Activated CD4-positive, alpha-beta T cell treated with anti-CD3 and anti-CD28 coated beads for 24 hours (primary cell): ENCODE data around the gene NPSR1.
"Not testable (repeated sequence)": the region's sequence is repeated elsewhere in the genome, so short reads cannot be mapped to it uniquely, and the experiment has no call there.

ENCODE experiments used
- DNase-seq, 2 donors: peaks; one replicate each; pipeline ENCODE4 v3.0.0-alpha.2; 2020; ENCODE audit warnings: low read depth in 2 of 2

The NPSR1 gene

DNA sequence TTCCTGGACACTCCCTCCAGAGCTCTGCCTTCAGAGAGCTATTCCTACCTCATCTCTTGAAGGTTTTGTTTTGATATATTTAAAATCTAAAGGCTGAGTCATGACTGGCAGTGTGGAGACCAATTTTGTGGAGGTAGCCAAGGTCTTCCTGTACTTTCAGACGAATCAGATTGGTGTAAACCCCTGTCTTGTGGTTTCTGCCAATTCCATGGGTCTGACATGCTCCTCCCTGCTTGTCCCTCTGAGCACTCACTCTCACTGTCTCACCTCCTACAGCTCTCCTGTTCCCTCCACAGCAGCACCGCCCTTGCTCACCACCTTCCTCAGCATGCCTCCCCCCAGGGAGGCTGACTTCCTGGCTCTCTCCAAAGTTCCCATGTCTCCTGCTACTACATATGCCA, 179.8 kb downstream of the NPSR1 start:
- no peak for DNase-seq

- DNase-seq = no peak
Measured at GRCh38 chr7:34838329-34838728, 180.3 kb downstream of the NPSR1 start.

DNA sequence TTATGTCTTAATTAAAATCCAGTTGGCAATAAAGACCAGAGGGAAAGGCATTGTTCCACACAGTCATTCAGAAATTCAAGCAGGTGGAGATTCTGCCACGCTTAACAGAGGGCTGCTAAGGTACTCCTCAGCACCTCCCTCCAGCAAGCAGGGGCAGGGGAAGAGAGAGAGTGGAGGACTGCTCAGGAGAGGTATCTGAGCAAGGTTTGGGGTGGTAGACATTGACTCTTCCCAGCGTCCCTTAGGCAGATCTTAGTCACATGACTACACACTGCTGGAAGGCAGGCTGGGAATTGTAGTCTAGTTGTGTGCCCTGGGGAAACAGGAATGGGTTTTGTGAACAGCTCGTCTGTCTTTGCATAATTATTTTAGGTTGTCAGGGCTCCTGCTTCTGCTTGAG, 181.6 kb downstream of the NPSR1 start:
- DNase-seq = no peak

- no peak for DNase-seq
Measured at GRCh38 chr7:34840176-34840785, 182.3 kb downstream of the NPSR1 start.

GRCh38 chr7:34841326-34841725, 183.3 kb downstream of the NPSR1 start:
- DNase-seq = no peak

GRCh38 chr7:34842782-34843181, 184.8 kb downstream of the NPSR1 start:
- no peak for DNase-seq

GRCh38 chr7:34844406-34844805, 186.4 kb downstream of the NPSR1 start:
- DNase-seq = no peak

GRCh38 chr7:34844936-34845665, 187.1 kb downstream of the NPSR1 start:
- DNase-seq = no peak

DNA sequence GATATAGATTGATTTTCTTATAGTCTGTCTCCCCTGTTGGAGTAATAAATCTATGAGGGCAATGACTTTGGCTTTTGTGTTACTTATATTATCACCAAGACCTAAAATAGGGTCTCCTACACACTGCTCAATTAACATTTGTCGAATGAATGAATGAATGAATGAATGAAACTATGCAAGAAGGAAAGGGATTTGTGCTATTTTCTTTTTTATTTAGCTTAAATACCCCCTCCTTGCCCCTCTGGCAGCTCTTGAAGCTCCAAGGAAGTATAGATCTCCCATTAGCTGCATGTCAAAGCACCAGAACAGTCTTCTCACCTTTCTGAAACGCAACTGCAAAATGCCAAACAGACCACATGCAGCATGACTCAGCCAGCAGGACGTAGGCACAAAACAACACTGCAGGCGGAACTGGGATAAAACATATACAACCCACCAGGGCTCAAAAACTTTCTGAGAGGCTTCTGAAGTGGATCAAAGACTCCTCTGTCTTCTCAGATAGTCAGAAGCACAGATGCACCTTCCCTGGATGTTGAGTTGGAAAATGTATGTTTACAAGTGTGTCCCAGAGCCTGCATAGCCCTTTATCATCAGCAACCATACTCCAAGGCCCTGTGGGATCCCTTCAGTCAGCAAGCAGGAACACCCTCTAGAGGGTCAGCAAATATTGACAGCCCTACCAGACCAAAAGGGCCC, 187.8 kb downstream of the NPSR1 start:
- DNase-seq = no peak

GRCh38 chr7:34846976-34847375, 189.0 kb downstream of the NPSR1 start:
- no peak for DNase-seq

- no peak for DNase-seq
Measured at GRCh38 chr7:34848670-34849069, 190.7 kb downstream of the NPSR1 start.

DNA sequence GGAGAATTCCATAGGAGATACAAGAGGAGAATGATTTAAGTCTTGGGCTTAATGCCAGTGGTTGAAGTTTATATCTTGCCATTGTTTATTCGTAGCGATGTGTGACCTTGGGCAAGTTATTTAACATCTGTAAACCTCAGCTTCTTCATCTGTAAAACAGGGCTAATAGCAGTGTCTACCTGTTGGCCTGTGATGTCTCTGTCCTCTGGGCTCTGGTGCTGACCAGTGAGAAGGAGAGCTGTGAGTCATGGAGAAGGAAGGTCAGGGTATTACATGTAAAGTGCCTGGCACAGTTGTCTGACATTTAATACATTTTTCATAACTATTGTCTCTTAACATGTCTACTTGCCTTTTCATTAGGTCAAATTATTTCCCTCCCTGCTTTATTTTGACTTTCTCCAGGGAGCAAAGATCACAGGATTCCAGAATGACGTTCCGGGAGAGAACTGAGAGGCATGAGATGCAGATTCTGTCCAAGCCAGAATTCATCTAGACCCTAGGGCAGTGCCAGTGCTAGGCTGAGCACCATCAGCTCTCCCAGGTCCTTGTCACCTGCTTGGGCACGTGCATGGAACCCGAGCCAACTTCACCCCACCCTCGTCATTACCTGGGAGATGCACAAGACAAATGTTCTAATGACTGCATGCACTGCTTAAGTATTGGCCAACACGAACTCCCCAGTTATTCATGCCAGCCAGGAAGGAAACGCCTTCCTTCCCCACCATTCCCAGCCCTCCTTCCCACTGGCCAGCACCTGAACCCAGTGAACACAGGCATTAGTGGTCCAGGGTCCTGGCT, 191.3 kb downstream of the NPSR1 start:
- DNase-seq = no peak

- no peak for DNase-seq
Measured at GRCh38 chr7:34849986-34850385, 192.0 kb downstream of the NPSR1 start.

DNA sequence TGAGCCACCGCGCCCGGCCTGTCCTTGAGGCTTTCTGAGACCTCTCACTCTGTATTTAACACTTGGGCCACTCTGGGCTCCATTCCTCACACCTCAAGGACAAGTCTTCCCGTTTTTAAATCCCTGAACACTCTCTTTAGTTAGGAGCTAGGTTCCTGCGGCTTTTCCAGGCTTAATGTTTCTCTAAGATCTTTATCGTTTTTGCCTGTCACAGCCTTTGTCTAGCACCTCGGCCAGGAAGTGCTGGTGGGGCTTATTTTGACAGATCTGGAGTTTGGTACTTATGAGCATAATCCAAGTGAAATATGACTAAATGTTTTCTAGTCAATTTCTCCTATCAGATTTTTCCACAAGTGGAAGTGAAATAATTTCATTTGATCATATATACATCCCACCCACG, 192.7 kb downstream of the NPSR1 start:
- DNase-seq = no peak

DNA sequence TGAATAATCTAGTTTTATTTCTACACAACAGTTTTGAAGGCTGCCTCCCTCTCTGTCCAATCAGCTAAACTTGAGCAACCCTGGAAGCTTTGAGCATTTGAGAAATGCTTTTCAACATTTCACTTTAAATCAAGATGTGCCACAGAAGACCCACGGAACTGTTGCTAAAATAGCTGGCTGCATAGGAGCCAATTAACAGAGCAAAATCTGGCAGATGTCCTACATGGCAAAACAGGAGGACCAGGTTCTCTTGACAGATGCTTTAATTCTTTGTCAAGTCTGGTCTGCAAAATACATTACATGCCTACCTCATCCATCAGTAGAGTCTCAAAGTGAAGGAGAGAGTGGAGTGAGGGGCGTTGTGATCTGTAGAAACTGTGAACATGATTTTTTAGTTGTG, 193.4 kb downstream of the NPSR1 start:
- DNase-seq = no peak

DNA sequence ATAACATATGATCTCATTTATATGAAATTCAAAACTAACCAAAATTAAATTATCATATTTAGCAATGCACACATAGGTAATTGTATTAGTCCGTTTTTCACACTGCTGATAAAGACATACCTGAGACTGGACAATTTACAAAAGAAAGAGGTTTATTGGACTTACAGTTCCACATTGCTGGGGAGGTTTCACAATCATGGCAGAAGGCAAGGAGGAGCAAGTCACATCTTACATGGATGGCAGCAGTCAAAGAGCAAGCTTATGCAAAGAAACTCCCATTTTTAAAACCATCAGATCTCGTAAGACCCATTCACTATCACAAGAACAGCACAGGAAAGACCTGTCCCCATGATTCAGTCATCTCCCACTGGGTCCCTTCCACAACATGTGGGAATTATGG, 200.4 kb downstream of the NPSR1 start:
- not testable (repeated sequence) for DNase-seq

- not testable (repeated sequence) for DNase-seq
Measured at GRCh38 chr7:34859281-34859680, 201.3 kb downstream of the NPSR1 start.

DNA sequence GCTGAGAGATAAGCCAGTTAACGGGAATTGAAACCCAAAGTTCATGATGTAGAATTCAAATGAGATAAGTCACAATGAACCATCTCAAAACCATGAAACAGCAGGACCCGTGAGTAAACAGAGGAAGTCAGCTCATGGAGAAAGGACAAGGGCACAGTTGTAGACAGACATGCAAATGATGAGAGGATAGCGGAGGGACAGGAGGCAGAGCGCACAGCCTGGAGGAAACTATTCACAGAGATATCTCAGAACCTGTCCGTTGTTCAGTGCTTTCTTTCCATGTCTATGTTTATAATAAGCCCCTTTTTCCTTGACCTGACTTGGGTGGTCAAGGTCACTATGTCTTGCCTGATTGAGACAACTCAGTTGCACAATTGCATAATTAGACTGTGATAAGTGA, 208.2 kb downstream of the NPSR1 start:
- DNase-seq = not testable (repeated sequence)

DNA sequence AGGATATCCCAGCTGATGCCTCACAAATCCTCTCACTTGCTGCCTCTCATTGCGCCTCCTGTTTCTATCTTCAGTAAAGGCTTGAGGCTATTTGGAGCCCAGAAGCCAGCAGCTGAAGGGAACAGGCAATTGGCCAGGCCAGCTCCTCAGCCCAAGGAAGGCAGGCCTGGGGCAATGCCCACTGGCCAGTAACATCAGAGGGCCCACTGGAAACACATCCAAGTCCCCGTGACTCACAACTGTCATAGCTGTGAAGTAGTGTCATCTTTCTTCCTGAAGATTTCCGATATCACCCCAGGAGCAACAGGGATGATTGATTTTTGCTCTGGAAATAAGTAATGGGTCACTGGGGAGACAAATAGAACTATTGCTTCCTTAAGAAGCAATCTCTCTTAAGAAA, 209.3 kb downstream of the NPSR1 start:
- DNase-seq = not testable (repeated sequence)

DNA sequence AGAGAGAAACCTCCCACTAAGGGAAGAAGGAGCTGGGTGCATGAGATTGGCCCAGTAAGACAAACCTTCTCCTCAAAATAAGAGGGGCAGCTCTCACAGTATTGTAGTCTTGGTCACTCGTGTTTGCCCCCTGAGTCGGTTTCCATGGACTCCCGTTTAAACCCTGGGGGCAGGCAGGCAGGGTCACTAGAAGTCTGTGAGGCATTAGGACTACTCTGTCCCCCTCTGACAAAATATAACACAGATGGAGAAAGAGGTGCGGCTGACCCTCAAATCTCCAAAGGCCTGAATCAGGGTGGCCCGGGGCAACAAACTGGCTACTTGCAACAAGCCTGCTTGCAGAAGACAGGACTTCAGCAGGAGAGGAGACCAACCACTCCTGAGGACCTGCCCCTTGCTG, 210.6 kb downstream of the NPSR1 start:
- DNase-seq = not testable (repeated sequence)

DNA sequence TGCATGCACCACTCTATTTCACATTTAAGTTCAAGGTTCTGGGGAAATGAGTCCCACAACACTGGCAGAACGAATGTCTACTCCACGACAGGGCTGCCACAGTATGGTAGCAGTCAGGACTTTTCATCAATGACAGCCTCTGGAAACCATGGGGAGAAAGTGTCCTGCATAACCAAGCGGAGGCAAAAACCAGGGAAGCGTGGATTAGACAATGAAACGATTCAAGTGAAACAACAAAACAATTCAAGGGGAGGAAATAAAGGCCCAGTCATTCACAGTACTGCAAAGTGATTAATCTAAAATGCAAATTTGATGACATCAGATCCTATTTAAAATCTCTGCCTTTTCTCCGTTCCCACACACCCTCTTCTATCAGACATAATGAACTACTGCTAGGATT, 211.0 kb downstream of the NPSR1 start:
- DNase-seq = no peak

GRCh38 chr7:34870041-34870440, 212.0 kb downstream of the NPSR1 start:
- not testable (repeated sequence) for DNase-seq
